Prostate gland (tissue), 2 donors: ENCODE measurements around the gene SYCE1. TPM values are rescaled to one million over a fixed set of nuclear protein-coding genes. Genes with fewer than 3 reads are reported as not detected.

Source experiments
- DNase-seq: peaks from one replicate; pipeline ENCODE4 v3.0.0-alpha.2; 2019; ENCODE audit warnings: low spot score
- H3K27ac ChIP-seq, 2 donors: fragments of 200-600 bp; sonication (generic); 2 replicates each; pipeline ENCODE4 v1.5.1; 2017 to 2019
- H3K27me3 ChIP-seq: fragments of 200-600 bp; sonication (generic); replicated peaks from 2 replicates; pipeline ENCODE4 v1.5.1; 2019; ENCODE audit not compliant: insufficient read depth
- H3K36me3 ChIP-seq, 2 donors: fragments of 200-600 bp; sonication (generic); 1 replicate in 1 of 2; 2 replicates in 1 of 2; pipeline versions ENCODE4 v1.5.1 to v1.8.1; 2017 to 2019
- H3K4me1 ChIP-seq: fragments of 200-600 bp; sonication (generic); replicated peaks from 2 replicates; pipeline ENCODE4 v1.5.1; 2019
- H3K4me3 ChIP-seq, 2 donors: fragments of 200-600 bp; sonication (generic); 2 replicates each; pipeline ENCODE4 v1.5.1; 2017 to 2019
- H3K9me3 ChIP-seq: fragments of 200-600 bp; sonication (generic); 2 replicates; pipeline ENCODE4 v1.5.1; 2017
- POLR2A ChIP-seq: fragments of 450-650 bp; IDR thresholded peaks from one replicate; pipeline ENCODE4 v1.6.1; 2016; ENCODE audit warnings: antibody characterized with exemption, mild to moderate bottlenecking
- POLR2AphosphoS5 ChIP-seq: sonication (generic); formaldehyde crosslinking; IDR thresholded peaks from one replicate; pipeline ENCODE4 v1.6.1; 2017; ENCODE audit warnings: antibody characterized with exemption
- WGBS: methylation state at CpG from one replicate; pipeline ENCODE4 v1.1.5; 2018; 5-methylcytosine and 5-hydroxymethylcytosine counted together
- intact Hi-C: fragments of 100-400 bp; cut with DNase I; formaldehyde crosslinking; loops from one replicate; pipeline ENCODE4 v1.14.2; 2022
- total RNA-seq, 2 donors: library from RNA; depleted of rRNA; stranded (reverse); fragments of >200 nt; gene quantifications; one replicate each; pipeline ENCODE4 v1.1.0, GENCODE V29; 2016
- TF ChIP-seq, protein P1 (sequence below), 4 experiments: fragments of 200-600 bp in 2 of 4; fragments of 450-650 bp in 2 of 4; sonication (generic) in 2 of 4; IDR thresholded peaks; 1 replicate in 3 of 4; 2 replicates in 1 of 4; pipeline ENCODE4 v1.5.1; 2016 to 2019; ENCODE audit warnings: antibody characterized with exemption in 4 of 4, mild to moderate bottlenecking in 2 of 4, moderate library complexity in 2 of 4

Gene SYCE1
- total RNA-seq, 2 donors from 2014 or later, result 1.7 to 12.3 TPM

DNA sequence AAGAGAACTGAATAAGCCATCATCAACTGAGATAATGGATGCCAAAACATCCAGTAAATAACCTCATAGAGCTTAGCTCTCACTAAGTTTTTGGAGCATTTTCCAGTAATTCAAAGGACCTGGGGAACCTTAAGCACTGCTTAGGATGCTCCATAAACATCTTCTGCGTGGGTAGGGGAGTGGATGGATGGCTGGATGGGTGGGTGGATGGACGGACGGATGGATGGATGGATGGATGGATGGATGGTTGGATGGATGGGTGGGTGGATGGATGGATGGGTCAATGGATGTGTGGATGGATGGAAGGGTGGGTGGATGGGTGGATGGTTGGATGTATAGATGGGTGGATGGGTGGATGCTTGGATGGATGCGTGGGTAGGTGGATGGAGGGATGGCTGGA is 29.2 kb downstream of the SYCE1 start:
- no peak for DNase-seq
- Histone ChIP-seq H3K9me3 (no peaks in the 10 kb centered on the region), H3K4me3 (no peak overlapping the region), H3K4me1 (no peaks in the 10 kb centered on the region), H3K27me3 (no peaks in the 10 kb centered on the region), H3K27ac (no peak overlapping the region), H3K36me3 (no peaks in the 10 kb centered on the region)
- intact Hi-C loops, result no loop called here
- WGBS, result 49% methylated on average over 4 of the region's 4 CpGs
- no peak for TF ChIP-seq POLR2A
- TF ChIP-seq, protein P1, sequence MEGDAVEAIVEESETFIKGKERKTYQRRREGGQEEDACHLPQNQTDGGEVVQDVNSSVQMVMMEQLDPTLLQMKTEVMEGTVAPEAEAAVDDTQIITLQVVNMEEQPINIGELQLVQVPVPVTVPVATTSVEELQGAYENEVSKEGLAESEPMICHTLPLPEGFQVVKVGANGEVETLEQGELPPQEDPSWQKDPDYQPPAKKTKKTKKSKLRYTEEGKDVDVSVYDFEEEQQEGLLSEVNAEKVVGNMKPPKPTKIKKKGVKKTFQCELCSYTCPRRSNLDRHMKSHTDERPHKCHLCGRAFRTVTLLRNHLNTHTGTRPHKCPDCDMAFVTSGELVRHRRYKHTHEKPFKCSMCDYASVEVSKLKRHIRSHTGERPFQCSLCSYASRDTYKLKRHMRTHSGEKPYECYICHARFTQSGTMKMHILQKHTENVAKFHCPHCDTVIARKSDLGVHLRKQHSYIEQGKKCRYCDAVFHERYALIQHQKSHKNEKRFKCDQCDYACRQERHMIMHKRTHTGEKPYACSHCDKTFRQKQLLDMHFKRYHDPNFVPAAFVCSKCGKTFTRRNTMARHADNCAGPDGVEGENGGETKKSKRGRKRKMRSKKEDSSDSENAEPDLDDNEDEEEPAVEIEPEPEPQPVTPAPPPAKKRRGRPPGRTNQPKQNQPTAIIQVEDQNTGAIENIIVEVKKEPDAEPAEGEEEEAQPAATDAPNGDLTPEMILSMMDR (IDR thresholded peaks at IDR 0.05), result no peak
- no peak for TF ChIP-seq POLR2AphosphoS5

DNA sequence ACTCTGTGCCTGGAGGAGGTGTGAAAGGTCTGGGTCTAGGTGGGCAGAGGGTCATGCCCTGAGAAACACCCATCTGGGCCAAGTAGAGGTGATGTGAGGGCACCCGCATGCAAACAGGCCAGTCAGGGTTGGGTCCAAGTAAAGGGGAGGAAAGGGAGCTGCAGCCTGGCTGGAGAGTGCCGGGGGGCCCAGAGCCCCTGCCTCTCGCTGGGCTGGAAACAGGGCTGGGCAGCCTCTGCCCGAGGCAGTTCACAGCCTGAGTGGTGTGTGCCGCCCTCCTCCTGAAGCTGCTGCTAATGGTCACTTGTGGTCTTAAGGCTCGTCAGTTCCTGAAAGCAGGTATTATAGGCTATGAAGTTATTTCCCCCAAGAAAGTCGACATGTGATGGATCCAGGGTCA is 31.0 kb downstream of the SYCE1 start:
- no peak overlapping the region for H3K4me3 ChIP-seq
- H3K27ac ChIP-seq, result no peak overlapping the region
- no peaks in the 10 kb centered on the region for H3K4me1 ChIP-seq
- WGBS, result 85% methylated on average over 7 of the region's 7 CpGs
- no peak for DNase-seq
- no peaks in the 10 kb centered on the region for H3K36me3 ChIP-seq
- TF ChIP-seq POLR2AphosphoS5, result no peak
- no peak for TF ChIP-seq POLR2A
- TF ChIP-seq, protein P1 (IDR thresholded peaks at IDR 0.05), result no peak
- intact Hi-C loops, result no loop called here
- H3K27me3 ChIP-seq, result no peaks in the 10 kb centered on the region
- H3K9me3 ChIP-seq, result no peaks in the 10 kb centered on the region

DNA sequence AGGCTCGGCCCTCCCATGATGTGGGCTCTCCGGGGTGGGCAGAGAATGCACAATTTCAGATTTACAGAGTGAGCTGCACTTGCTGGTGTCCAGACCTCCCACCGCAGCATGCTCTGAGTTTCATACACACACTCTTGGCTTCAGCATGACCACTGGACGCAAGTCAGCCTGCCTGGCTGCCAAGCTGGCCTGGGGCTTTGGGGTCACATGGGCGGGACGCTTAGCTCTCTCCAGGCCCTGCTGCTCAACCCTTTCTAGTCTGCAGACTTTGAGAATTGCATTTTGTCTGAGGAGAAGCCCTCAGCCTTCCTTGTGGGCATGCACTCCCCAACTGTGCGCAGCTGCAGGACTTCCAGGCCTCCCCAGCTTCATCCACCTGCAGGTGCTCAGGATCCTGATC is 32.5 kb downstream of the SYCE1 start:
- no peaks in the 10 kb centered on the region for H3K9me3 ChIP-seq
- no peaks in the 10 kb centered on the region for H3K4me1 ChIP-seq
- H3K4me3 ChIP-seq, result no peak overlapping the region
- no peak overlapping the region for H3K27ac ChIP-seq
- no peak for DNase-seq
- WGBS, result 90% methylated on average over 7 of the region's 7 CpGs
- TF ChIP-seq POLR2AphosphoS5 (no peak), POLR2A (no peak)
- TF ChIP-seq, protein P1 (IDR thresholded peaks at IDR 0.05), result no peak
- H3K27me3 ChIP-seq, result no peaks in the 10 kb centered on the region
- no peaks in the 10 kb centered on the region for H3K36me3 ChIP-seq
- intact Hi-C loops, result no loop called here

DNA sequence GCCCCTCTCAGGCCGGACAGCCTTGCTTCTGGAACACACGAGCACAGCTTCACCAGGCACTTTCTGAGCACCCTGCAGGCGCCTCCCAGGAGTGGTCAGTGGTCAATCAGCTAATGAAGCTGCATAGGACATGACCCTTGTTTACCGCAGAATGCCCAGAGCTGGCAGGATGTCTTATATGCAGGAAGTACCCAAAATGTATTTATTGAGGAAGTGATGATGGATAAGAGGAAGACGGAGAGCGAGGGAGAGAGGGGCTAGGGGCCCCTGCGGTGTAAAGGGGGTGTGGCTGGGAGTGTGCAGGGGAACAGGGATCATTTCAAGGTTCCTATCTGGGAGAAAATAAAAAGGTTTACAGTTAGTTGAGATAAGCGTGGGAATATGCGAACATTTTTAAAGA is 34.9 kb downstream of the SYCE1 start:
- no peak overlapping the region for H3K4me3 ChIP-seq
- WGBS, result 58% methylated on average over 9 of the region's 9 CpGs
- no peaks in the 10 kb centered on the region for H3K4me1 ChIP-seq
- no peak for TF ChIP-seq POLR2AphosphoS5
- TF ChIP-seq POLR2A, result no peak
- TF ChIP-seq, protein P1 (IDR thresholded peaks at IDR 0.05), result no peak
- H3K9me3 ChIP-seq, result no peaks in the 10 kb centered on the region
- DNase-seq, result no peak
- H3K36me3 ChIP-seq, result no peaks in the 10 kb centered on the region
- no peak overlapping the region for H3K27ac ChIP-seq
- no peaks in the 10 kb centered on the region for H3K27me3 ChIP-seq
- intact Hi-C loops, result no loop called here

DNA sequence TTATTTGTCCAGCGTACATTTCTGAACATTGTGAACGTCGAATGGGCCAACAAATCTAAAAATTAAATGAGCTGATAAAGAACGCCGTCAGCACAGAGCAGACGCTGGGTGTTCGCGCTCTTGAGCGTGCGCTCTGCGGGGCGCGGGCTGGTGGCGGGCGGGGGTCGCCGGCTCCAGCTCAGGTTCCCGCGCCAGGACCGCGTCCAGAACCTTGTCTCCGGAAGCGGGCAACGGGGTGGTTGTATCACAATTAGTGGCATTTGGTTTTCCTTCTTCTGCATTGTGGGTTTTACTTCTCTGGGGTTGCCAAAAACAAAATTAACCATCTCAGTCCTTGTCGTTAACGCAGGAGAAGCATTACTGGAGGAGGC is 35.8 kb downstream of the SYCE1 start:
- H3K4me3 ChIP-seq, result no peak overlapping the region
- 31% methylated on average over 26 of the region's 26 CpGs for WGBS
- H3K36me3 ChIP-seq, result no peaks in the 10 kb centered on the region
- DNase-seq, result no peak
- H3K27me3 ChIP-seq, result no peaks in the 10 kb centered on the region
- H3K27ac ChIP-seq, result no peak overlapping the region
- no peak for TF ChIP-seq POLR2AphosphoS5
- TF ChIP-seq, protein P1 (IDR thresholded peaks at IDR 0.05), result no peak
- no peak for TF ChIP-seq POLR2A
- no peaks in the 10 kb centered on the region for H3K9me3 ChIP-seq
- no peaks in the 10 kb centered on the region for H3K4me1 ChIP-seq
- intact Hi-C loops, result no loop called here
